ENCODE data around the gene DDI2.

GRCh38 chr1:15662477-15662876, 45.2 kb downstream of the DDI2 start:
- TF ChIP-seq CTCF (IDR thresholded peaks at IDR 0.05) (no peak), EZH2 (IDR thresholded peaks at IDR 0.05) (no peak), EZH2phosphoT487 (IDR thresholded peaks at IDR 0.05) (no peak)
